ENCODE data around the gene JMJD1C.

GRCh38 chr10:63236113-63236935 is 229.5 kb downstream of the JMJD1C start:
- TF ChIP-seq POLR2AphosphoS5 (IDR thresholded peaks at IDR 0.05; ENCODE audit: low read depth, low read length) (no peak), POLR2A (IDR thresholded peaks at IDR 0.05; ENCODE audit: low read depth, low read length) (no peak), TAF1 (IDR thresholded peaks at IDR 0.05; ENCODE audit: borderline replicate concordance, low read depth, low read length) (no peak)
